SK-N-SH (cell line): ENCODE results near the gene CXorf38. TPM values are rescaled to one million over a fixed set of nuclear protein-coding genes. Genes with fewer than 3 reads are reported as not detected.

ENCODE experiments used
- CTCF ChIA-PET: fragments of 300-600, 350-600 bp; formaldehyde crosslinking; extraction: SDS; loops from one replicate; lab custom pipeline; 2021; lab: Yijun Ruan, JAX
- POLR2A ChIA-PET: fragments of 350-600 bp; sonication (Branson Sonifier 250); formaldehyde crosslinking; extraction: SDS; loops from one replicate; lab custom pipeline; 2020; ENCODE audit warnings: antibody characterized with exemption, inconsistent platforms; lab: Yijun Ruan, JAX
- DNase-seq: peaks from one replicate; pipeline ENCODE4 v3.0.0; 2012
- H2AFZ ChIP-seq: fragments of 200-600 bp; sonication (generic); 2 replicates; pipeline ENCODE4 v1.8.1; 2016; ENCODE audit warnings: antibody characterized with exemption, mild to moderate bottlenecking, low read depth
- H3F3A ChIP-seq: fragments of 200-600 bp; sonication (generic); replicated peaks from 2 replicates; pipeline ENCODE3; 2016; ENCODE audit warnings: antibody characterized with exemption, mild to moderate bottlenecking; ENCODE audit not compliant: insufficient read depth
- H3K27ac ChIP-seq, 2 experiments: fragments of 200-500 bp in 1 of 2; fragments of 200-600 bp in 1 of 2; sonication (Bioruptor generic) in 1 of 2; sonication (generic), shearing (Covaris generic) in 1 of 2; 2 replicates each; pipeline versions ENCODE4 v1.5.1 to v1.6.1; 2014 to 2016; ENCODE audit warnings: low read depth in 2 of 2, inconsistent platforms in 1 of 2, low read length in 1 of 2, mild to moderate bottlenecking in 1 of 2, mixed read lengths in 1 of 2
- H3K27me3 ChIP-seq: fragments of 200-600 bp; sonication (generic), shearing (Covaris generic); 2 replicates; pipeline ENCODE4 v1.6.1; 2016; ENCODE audit warnings: mixed run types; ENCODE audit not compliant: insufficient read depth
- H3K36me3 ChIP-seq, 2 experiments: fragments of 200-500 bp in 1 of 2; fragments of 200-600 bp in 1 of 2; sonication (Bioruptor generic) in 1 of 2; sonication (generic) in 1 of 2; replicated peaks in 1 of 2; 2 replicates each; pipeline versions ENCODE3 to v1.5.1; 2014 to 2016; ENCODE audit warnings: low read length in 1 of 2, mild to moderate bottlenecking in 1 of 2; ENCODE audit not compliant: insufficient read depth in 2 of 2, control insufficient read depth in 1 of 2
- H3K4me1 ChIP-seq, 2 experiments: fragments of 200-500 bp in 1 of 2; fragments of 200-600 bp in 1 of 2; sonication (Bioruptor generic) in 1 of 2; sonication (generic), shearing (Covaris generic) in 1 of 2; 2 replicates each; pipeline versions ENCODE4 v1.5.1 to v1.6.1; 2014 to 2016; ENCODE audit warnings: low read depth in 1 of 2, low read length in 1 of 2, mixed run types in 1 of 2; ENCODE audit not compliant: insufficient read depth in 2 of 2, control insufficient read depth in 1 of 2
- H3K4me2 ChIP-seq: fragments of 200-600 bp; sonication (generic), shearing (Covaris generic); 2 replicates; pipeline ENCODE4 v1.6.1; 2017; ENCODE audit warnings: mixed run types
- H3K4me3 ChIP-seq, 2 experiments: fragments of 200-500 bp in 1 of 2; fragments of 200-600 bp in 1 of 2; sonication (Bioruptor generic) in 1 of 2; sonication (generic), shearing (Covaris generic) in 1 of 2; 2 replicates each; pipeline versions ENCODE4 v1.5.1 to v1.8.1; 2014 to 2016; ENCODE audit warnings: low read depth in 2 of 2, inconsistent platforms in 1 of 2, low read length in 1 of 2, mild to moderate bottlenecking in 1 of 2, mixed read lengths in 1 of 2, moderate library complexity in 1 of 2
- H3K79me2 ChIP-seq: fragments of 200-600 bp; sonication (generic); 2 replicates; pipeline ENCODE4 v1.8.1; 2017; ENCODE audit warnings: mild to moderate bottlenecking; ENCODE audit not compliant: insufficient read depth
- H3K9ac ChIP-seq: fragments of 200-600 bp; sonication (generic); 2 replicates; pipeline ENCODE4 v1.6.1; 2017; ENCODE audit warnings: mixed run types
- H3K9me2 ChIP-seq: fragments of 200-600 bp; sonication (generic); 2 replicates; pipeline ENCODE4 v1.6.1; 2017; ENCODE audit warnings: mixed run types
- H3K9me3 ChIP-seq: fragments of 200-600 bp; sonication (generic); 2 replicates; pipeline ENCODE4 v1.6.1; 2017; ENCODE audit warnings: mixed run types, mild to moderate bottlenecking, moderate library complexity
- H4K20me1 ChIP-seq: fragments of 200-600 bp; sonication (generic); 2 replicates; pipeline ENCODE4 v1.6.1; 2017; ENCODE audit warnings: mild to moderate bottlenecking, mixed run types; ENCODE audit not compliant: insufficient read depth
- CHD2 ChIP-seq: fragments of 150-350 bp; IDR thresholded peaks from 2 replicates; pipeline ENCODE4 v1.6.1; 2018; ENCODE audit warnings: low read length; ENCODE audit not compliant: partially characterized antibody
- ELF1 ChIP-seq: IDR thresholded peaks from 2 replicates; pipeline ENCODE4 v1.4.0; 2012
- EP300 ChIP-seq, 2 experiments: IDR thresholded peaks; 2 replicates each; pipeline versions ENCODE4 v1.4.0 to v1.6.1; 2012; ENCODE audit warnings: borderline replicate concordance in 1 of 2, low read depth in 1 of 2, low read length in 1 of 2
- EZH2phosphoT487 ChIP-seq: fragments of 200-600 bp; sonication (generic); IDR thresholded peaks from 2 replicates; pipeline ENCODE4 v1.6.1; 2017; ENCODE audit warnings: low read depth, mixed run types, mild to moderate bottlenecking, antibody characterized with exemption, moderate library complexity, borderline replicate concordance
- GATA2 ChIP-seq: sonication (generic); formaldehyde crosslinking; IDR thresholded peaks from 2 replicates; pipeline ENCODE4 v1.5.0; 2020; ENCODE audit warnings: mild to moderate bottlenecking, missing genetic modification reagents
- JUND ChIP-seq: IDR thresholded peaks from 2 replicates; pipeline ENCODE4 v1.4.0; 2012
- POLR2AphosphoS5 ChIP-seq: IDR thresholded peaks from 2 replicates; pipeline ENCODE4 v1.6.1; 2012; ENCODE audit warnings: low read depth, low read length
- RXRA ChIP-seq: IDR thresholded peaks from 2 replicates; pipeline ENCODE4 v1.4.0; 2012; ENCODE audit warnings: low read depth, mild to moderate bottlenecking, borderline replicate concordance
- SIN3A ChIP-seq: IDR thresholded peaks from 2 replicates; pipeline ENCODE4 v1.6.1; 2012; ENCODE audit warnings: low read depth, mild to moderate bottlenecking, low read length, moderate library complexity, borderline replicate concordance
- SMC3 ChIP-seq: IDR thresholded peaks from 2 replicates; pipeline ENCODE4 v1.6.1; 2012; ENCODE audit warnings: low read depth, low read length, improper control_type of control experiment
- TAF1 ChIP-seq: IDR thresholded peaks from 2 replicates; pipeline ENCODE4 v1.6.1; 2012; ENCODE audit warnings: low read depth, mild to moderate bottlenecking, low read length, moderate library complexity, borderline replicate concordance
- TCF12 ChIP-seq: IDR thresholded peaks from 2 replicates; pipeline ENCODE4 v1.4.0; 2012
- TEAD4 ChIP-seq: IDR thresholded peaks from 2 replicates; pipeline ENCODE4 v1.4.0; 2012; ENCODE audit warnings: mild to moderate bottlenecking, borderline replicate concordance; ENCODE audit not compliant: insufficient read depth
- YY1 ChIP-seq: IDR thresholded peaks from 2 replicates; pipeline ENCODE4 v1.4.0; 2012; ENCODE audit warnings: low read depth, mild to moderate bottlenecking
- WGBS: methylation state at CpG from one replicate; pipeline ENCODE4 v1.1.6; 2017; ENCODE audit warnings: low lambda C conversion rate; 5-methylcytosine and 5-hydroxymethylcytosine counted together
- polyA plus RNA-seq, 3 experiments: library from polyadenylated mRNA; depleted of rRNA; stranded (reverse); fragments of >200 nt; gene quantifications; 2 replicates each; pipeline ENCODE4 v1.2.3, GENCODE V29; 2012
- TF ChIP-seq, protein P1 (sequence below): IDR thresholded peaks from 2 replicates; pipeline ENCODE4 v1.6.1; 2012; ENCODE audit warnings: mild to moderate bottlenecking, low read depth, low read length, moderate library complexity
- TF ChIP-seq, protein P2 (sequence below): fragments of 150-350 bp; IDR thresholded peaks from 2 replicates; pipeline ENCODE4 v1.6.1; 2017; ENCODE audit warnings: antibody characterized with exemption, low read length, low read depth, borderline replicate concordance
- TF ChIP-seq, protein P3 (sequence below): IDR thresholded peaks from 2 replicates; pipeline ENCODE4; 2012
- TF ChIP-seq, protein P4 (sequence below): IDR thresholded peaks from 2 replicates; pipeline ENCODE4 v1.4.0; 2012; ENCODE audit warnings: low read depth
- TF ChIP-seq, protein P5 (sequence below): IDR thresholded peaks from 2 replicates; pipeline ENCODE4 v1.4.0; 2012; ENCODE audit warnings: low read depth, borderline replicate concordance

The CXorf38 gene
- polyA plus RNA-seq, 1 of the 3 experiments (the other 2 are of a cell fraction) = 8.4 TPM

DNA sequence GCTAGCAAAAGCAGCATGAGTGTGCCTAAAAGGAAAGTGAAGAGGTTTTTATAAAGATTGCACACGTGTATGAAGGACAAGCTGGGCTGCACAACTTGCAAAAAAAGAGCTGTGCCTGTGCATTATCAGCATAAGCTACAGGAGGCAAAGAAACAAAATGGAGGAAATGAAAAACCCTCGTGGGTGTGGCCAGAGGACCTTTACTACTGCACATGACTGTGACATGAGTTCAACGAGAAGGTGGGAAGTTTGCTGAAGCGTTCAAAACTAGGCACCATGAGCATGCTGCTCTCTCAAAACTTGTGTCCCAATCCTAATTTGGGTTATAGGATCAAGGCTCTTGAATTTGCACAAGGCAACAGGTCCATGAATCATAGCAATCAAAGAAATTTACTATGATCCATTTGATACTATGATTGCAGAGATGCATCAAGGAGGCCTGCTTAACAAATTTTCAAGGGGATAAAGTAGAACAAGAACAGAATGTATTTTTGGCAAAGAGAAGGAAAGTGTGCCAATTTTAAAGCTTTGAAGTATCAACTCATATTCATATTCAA is 38.1 kb upstream of the CXorf38 start:
- peaks cover 3% of the 10 kb centered on the region for H3F3A ChIP-seq
- TF ChIP-seq TEAD4 = no peak
- no peak for TF ChIP-seq SMC3
- TF ChIP-seq, protein P1, sequence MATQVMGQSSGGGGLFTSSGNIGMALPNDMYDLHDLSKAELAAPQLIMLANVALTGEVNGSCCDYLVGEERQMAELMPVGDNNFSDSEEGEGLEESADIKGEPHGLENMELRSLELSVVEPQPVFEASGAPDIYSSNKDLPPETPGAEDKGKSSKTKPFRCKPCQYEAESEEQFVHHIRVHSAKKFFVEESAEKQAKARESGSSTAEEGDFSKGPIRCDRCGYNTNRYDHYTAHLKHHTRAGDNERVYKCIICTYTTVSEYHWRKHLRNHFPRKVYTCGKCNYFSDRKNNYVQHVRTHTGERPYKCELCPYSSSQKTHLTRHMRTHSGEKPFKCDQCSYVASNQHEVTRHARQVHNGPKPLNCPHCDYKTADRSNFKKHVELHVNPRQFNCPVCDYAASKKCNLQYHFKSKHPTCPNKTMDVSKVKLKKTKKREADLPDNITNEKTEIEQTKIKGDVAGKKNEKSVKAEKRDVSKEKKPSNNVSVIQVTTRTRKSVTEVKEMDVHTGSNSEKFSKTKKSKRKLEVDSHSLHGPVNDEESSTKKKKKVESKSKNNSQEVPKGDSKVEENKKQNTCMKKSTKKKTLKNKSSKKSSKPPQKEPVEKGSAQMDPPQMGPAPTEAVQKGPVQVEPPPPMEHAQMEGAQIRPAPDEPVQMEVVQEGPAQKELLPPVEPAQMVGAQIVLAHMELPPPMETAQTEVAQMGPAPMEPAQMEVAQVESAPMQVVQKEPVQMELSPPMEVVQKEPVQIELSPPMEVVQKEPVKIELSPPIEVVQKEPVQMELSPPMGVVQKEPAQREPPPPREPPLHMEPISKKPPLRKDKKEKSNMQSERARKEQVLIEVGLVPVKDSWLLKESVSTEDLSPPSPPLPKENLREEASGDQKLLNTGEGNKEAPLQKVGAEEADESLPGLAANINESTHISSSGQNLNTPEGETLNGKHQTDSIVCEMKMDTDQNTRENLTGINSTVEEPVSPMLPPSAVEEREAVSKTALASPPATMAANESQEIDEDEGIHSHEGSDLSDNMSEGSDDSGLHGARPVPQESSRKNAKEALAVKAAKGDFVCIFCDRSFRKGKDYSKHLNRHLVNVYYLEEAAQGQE = no peak
- no peak for TF ChIP-seq EP300 (IDR thresholded peaks at IDR 0.05; ENCODE audit: borderline replicate concordance in 1 of 2, low read depth in 1 of 2, low read length in 1 of 2)
- no peak for TF ChIP-seq SIN3A
- TF ChIP-seq CHD2 = no peak
- TF ChIP-seq YY1 = no peak
- TF ChIP-seq TAF1 = no peak
- no peak for TF ChIP-seq JUND
- no peak for TF ChIP-seq POLR2AphosphoS5
- no peak for TF ChIP-seq TCF12
- TF ChIP-seq, protein P2, sequence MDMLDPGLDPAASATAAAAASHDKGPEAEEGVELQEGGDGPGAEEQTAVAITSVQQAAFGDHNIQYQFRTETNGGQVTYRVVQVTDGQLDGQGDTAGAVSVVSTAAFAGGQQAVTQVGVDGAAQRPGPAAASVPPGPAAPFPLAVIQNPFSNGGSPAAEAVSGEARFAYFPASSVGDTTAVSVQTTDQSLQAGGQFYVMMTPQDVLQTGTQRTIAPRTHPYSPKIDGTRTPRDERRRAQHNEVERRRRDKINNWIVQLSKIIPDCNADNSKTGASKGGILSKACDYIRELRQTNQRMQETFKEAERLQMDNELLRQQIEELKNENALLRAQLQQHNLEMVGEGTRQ = no peak
- TF ChIP-seq, protein P3, sequence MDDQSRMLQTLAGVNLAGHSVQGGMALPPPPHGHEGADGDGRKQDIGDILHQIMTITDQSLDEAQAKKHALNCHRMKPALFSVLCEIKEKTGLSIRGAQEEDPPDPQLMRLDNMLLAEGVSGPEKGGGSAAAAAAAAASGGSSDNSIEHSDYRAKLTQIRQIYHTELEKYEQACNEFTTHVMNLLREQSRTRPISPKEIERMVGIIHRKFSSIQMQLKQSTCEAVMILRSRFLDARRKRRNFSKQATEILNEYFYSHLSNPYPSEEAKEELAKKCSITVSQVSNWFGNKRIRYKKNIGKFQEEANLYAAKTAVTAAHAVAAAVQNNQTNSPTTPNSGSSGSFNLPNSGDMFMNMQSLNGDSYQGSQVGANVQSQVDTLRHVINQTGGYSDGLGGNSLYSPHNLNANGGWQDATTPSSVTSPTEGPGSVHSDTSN = no peak
- TF ChIP-seq ELF1 = no peak
- TF ChIP-seq GATA2 (CRISPR knock-in tag) = no peak
- no peak for TF ChIP-seq EZH2phosphoT487
- TF ChIP-seq, protein P4, sequence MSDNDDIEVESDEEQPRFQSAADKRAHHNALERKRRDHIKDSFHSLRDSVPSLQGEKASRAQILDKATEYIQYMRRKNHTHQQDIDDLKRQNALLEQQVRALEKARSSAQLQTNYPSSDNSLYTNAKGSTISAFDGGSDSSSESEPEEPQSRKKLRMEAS = no peak
- TF ChIP-seq, protein P5, sequence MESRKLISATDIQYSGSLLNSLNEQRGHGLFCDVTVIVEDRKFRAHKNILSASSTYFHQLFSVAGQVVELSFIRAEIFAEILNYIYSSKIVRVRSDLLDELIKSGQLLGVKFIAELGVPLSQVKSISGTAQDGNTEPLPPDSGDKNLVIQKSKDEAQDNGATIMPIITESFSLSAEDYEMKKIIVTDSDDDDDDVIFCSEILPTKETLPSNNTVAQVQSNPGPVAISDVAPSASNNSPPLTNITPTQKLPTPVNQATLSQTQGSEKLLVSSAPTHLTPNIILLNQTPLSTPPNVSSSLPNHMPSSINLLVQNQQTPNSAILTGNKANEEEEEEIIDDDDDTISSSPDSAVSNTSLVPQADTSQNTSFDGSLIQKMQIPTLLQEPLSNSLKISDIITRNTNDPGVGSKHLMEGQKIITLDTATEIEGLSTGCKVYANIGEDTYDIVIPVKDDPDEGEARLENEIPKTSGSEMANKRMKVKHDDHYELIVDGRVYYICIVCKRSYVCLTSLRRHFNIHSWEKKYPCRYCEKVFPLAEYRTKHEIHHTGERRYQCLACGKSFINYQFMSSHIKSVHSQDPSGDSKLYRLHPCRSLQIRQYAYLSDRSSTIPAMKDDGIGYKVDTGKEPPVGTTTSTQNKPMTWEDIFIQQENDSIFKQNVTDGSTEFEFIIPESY = no peak
- TF ChIP-seq RXRA = no peak
- H3K4me1 ChIP-seq = no peaks in the 10 kb centered on the region; a peak in 2 of 4 replicates
- H3K4me2 ChIP-seq = no peak overlapping the region
- H3K27ac ChIP-seq = no peak overlapping the region
- H3K4me3 ChIP-seq = no peak overlapping the region
- H2AFZ ChIP-seq = no peak overlapping the region
- no peaks in the 10 kb centered on the region for H3K27me3 ChIP-seq
- H4K20me1 ChIP-seq = no peaks in the 10 kb centered on the region
- H3K9ac ChIP-seq = no peak overlapping the region
- CTCF ChIA-PET = interaction anchor here (1.0 to 1.5 kb wide), 3 partner anchors 10 to 49 kb away, joined by 3 read pairs; no protein-coding TSS in a partner anchor
- no peaks in the 10 kb centered on the region for H3K9me3 ChIP-seq
- H3K9me2 ChIP-seq = no peaks in the 10 kb centered on the region
- peaks cover 47 to 52% of the 10 kb centered on the region in 2 experiments for H3K36me3 ChIP-seq
- POLR2A ChIA-PET = no interaction called here
- DNase-seq = no peak
- WGBS = 71% methylated on average over 4 of the region's 4 CpGs
- no peaks in the 10 kb centered on the region for H3K79me2 ChIP-seq
